ENCODE measurements around the gene INPP5K. TPM values are rescaled to one million over a fixed set of nuclear protein-coding genes. Genes with fewer than 3 reads are reported as not detected.

Gene INPP5K
- total and polyA plus RNA-seq, 8 donors, result 23.6 to 51.1 (median 27.2) TPM

- peaks cover 0 to 52% of the 10 kb centered on the region in 2 donors for H3K27me3 ChIP-seq
- ATAC-seq, result peak; percentile 41
- H3K36me3 ChIP-seq, result peaks cover 0 to 16% of the 10 kb centered on the region in 2 donors
- intact Hi-C loops (cut with DNase I), result no loop called here
- peak overlapping the region; percentile 35 to 82 for H3K4me3 ChIP-seq
- H3K27ac ChIP-seq, result peak overlapping the region; percentile 90 to 93
- TF ChIP-seq CTCF (IDR thresholded peaks at IDR 0.05), result no peak
- no peaks in the 10 kb centered on the region for H3K9me3 ChIP-seq
- H3K4me1 ChIP-seq, result peaks cover 23 to 72% of the 10 kb centered on the region in 2 donors
- peak; percentile 42 to 92 (median 78) for DNase-seq
Observed at GRCh38 chr17:1486802-1487695, 29.4 kb downstream of the INPP5K start.

GRCh38 chr17:1485423-1486376, 30.7 kb downstream of the INPP5K start:
- intact Hi-C loops (cut with DNase I), result no loop called here

GRCh38 chr17:1484676-1485422, 31.6 kb downstream of the INPP5K start:
- peaks cover 23 to 58% of the 10 kb centered on the region in 2 donors for H3K4me1 ChIP-seq
- peak; percentile 36 to 85 (median 75) for DNase-seq
- ATAC-seq, result peak; percentile 53

More at GRCh38 chr17:1485423-1486376, 30.7 kb downstream of the INPP5K start:
- Histone ChIP-seq H3K27ac (peak overlapping the region; percentile 90 to 93), H3K4me1 (peaks cover 23 to 66% of the 10 kb centered on the region in 2 donors), H3K4me3 (peak overlapping the region; percentile 62 to 82), H3K27me3 (peaks cover 0 to 48% of the 10 kb centered on the region in 2 donors), H3K36me3 (peaks cover 0 to 29% of the 10 kb centered on the region in 2 donors), H3K9me3 (no peaks in the 10 kb centered on the region)
- DNase-seq, result peak in 3 of 4 donors; percentile 62 to 92 (median 70)
- no peak for TF ChIP-seq CTCF (IDR thresholded peaks at IDR 0.05)
- peak; percentile 21 for ATAC-seq

GRCh38 chr17:1484060-1484535, 32.3 kb downstream of the INPP5K start:
- intact Hi-C loops (cut with DNase I), result no loop called here
- TF ChIP-seq CTCF (IDR thresholded peaks at IDR 0.05), result no peak
- Histone ChIP-seq H3K9me3 (no peaks in the 10 kb centered on the region), H3K27me3 (peaks cover 0 to 48% of the 10 kb centered on the region in 2 donors), H3K4me1 (peaks cover 23 to 50% of the 10 kb centered on the region in 2 donors), H3K27ac (peak overlapping the region; percentile 90 to 93), H3K4me3 (peak overlapping the region in 1 of 2 donors; percentile 82), H3K36me3 (peaks cover 0 to 45% of the 10 kb centered on the region in 2 donors)
- peak in 1 of 4 donors; percentile 73 for DNase-seq
- ATAC-seq, result no peak

More at GRCh38 chr17:1484676-1485422, 31.6 kb downstream of the INPP5K start:
- H3K27ac ChIP-seq, result peak overlapping the region; percentile 90 to 93
- no peaks in the 10 kb centered on the region for H3K9me3 ChIP-seq
- intact Hi-C loops (cut with DNase I), result no loop called here
- H3K27me3 ChIP-seq, result peaks cover 0 to 48% of the 10 kb centered on the region in 2 donors
- TF ChIP-seq CTCF (IDR thresholded peaks at IDR 0.05), result peak in 1 of 2 donors; percentile 9
- H3K4me3 ChIP-seq, result peak overlapping the region; percentile 62 to 82
- peaks cover 0 to 38% of the 10 kb centered on the region in 2 donors for H3K36me3 ChIP-seq

All from left lung (tissue), 10 donors.